ENCODE measurements around the gene TDRD9. TPM values are rescaled to one million over a fixed set of nuclear protein-coding genes. Genes with fewer than 3 reads are reported as not detected.

Gene TDRD9
- total RNA-seq, 4 donors from 2014 or later = 2.0 to 3.2 (median 2.6) TPM

DNA sequence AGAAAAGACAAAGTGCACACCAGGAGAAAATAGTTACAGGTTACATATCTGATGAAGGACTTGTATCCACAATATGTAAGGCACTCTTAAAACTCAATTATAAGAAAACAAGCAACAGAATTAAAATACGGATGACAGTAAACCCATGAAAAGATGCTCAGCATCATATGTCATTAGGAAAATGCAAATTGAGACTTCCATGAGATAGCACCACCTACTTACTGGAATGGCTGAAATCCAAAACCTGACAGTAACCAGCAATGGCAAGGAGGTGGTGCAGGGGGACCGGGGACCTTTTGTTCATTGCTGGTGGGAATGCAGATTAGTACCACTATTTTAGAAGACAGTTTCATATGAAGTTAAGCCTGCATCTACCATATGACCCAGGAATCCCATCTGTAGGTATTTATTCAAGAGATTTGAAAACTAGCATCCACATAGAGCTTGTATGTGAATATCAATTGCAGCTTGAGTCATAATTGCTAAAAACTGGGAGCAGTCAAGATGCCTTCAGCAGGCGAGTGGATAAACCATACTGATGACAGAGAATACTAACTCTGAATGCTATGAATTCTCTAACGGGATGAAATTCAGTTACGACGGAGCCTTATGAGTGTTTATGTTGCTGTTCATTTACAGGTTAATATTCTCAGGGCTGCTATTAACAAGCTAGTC lies 113.3 kb downstream of the TDRD9 start:
- no peaks in the 10 kb centered on the region for H3K36me3 ChIP-seq
- intact Hi-C loops (cut with DNase I) = no loop called here
- no peak for DNase-seq (ENCODE audit: extremely low spot score)
- no peak overlapping the region for H3K4me3 ChIP-seq
- H3K27me3 ChIP-seq = peaks cover 0 to 15% (median 0%) of the 10 kb centered on the region in 4 donors
- 82% methylated on average over 6 of the region's 6 CpGs for WGBS
- TF ChIP-seq POLR2AphosphoS5 (IDR thresholded peaks at IDR 0.05) = no peak
- no peak for TF ChIP-seq EP300 (IDR thresholded peaks at IDR 0.05)
- no peak for TF ChIP-seq POLR2A (IDR thresholded peaks at IDR 0.05; ENCODE audit: low read depth)
- TF ChIP-seq, protein P1, sequence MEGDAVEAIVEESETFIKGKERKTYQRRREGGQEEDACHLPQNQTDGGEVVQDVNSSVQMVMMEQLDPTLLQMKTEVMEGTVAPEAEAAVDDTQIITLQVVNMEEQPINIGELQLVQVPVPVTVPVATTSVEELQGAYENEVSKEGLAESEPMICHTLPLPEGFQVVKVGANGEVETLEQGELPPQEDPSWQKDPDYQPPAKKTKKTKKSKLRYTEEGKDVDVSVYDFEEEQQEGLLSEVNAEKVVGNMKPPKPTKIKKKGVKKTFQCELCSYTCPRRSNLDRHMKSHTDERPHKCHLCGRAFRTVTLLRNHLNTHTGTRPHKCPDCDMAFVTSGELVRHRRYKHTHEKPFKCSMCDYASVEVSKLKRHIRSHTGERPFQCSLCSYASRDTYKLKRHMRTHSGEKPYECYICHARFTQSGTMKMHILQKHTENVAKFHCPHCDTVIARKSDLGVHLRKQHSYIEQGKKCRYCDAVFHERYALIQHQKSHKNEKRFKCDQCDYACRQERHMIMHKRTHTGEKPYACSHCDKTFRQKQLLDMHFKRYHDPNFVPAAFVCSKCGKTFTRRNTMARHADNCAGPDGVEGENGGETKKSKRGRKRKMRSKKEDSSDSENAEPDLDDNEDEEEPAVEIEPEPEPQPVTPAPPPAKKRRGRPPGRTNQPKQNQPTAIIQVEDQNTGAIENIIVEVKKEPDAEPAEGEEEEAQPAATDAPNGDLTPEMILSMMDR (IDR thresholded peaks at IDR 0.05) = no peak
- H3K27ac ChIP-seq (replicated peaks in 1 of 4) = no peak overlapping the region
- no peaks in the 10 kb centered on the region for H3K9me3 ChIP-seq
- H3K4me1 ChIP-seq = peaks cover 0 to 7% (median 0%) of the 10 kb centered on the region in 4 donors

DNA sequence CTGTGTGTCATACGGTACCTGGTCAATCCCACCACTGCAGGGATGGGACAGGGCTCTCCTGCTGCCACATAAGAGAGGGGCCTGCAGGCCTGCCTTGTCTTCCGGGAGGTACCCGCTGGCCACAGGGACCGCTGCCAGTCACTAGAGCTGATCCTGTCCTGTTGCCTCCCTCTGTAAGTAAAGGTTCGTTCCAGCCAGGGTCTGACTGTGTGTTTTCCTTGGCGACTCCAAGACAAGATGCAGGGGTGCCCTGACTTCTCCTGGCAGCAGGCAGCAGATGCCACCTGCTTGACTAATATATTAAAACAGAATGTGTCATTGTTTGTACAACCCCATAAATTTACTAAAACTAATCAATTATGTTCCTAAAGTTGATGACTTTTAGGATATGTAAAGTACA lies 115.8 kb downstream of the TDRD9 start:
- 89% methylated on average over 4 of the region's 6 CpGs for WGBS
- intact Hi-C loops (cut with DNase I) = no loop called here
- H3K27me3 ChIP-seq = peaks cover 0 to 15% (median 0%) of the 10 kb centered on the region in 4 donors

DNA sequence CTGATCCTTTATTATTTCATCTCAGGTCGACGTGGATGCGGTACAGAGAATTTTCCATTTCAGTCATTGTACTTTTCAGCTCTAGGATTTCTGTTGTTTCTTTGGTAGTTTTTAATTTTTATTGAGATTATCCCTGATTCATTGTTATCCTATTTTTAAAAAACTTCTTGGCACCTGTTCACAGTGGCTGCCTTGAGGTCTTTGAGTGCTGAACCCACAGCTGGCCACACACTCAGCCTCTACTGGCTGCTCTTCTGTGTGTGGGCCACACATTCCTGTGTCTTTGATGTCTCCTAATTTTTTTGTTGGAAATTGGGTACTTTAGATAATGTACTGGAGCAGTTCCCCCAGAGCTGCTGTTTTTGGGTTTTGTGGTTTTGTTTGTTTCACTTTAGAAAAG lies 119.5 kb downstream of the TDRD9 start:
- Histone ChIP-seq H3K27ac (replicated peaks in 1 of 4) (no peak overlapping the region), H3K4me1 (peaks cover 6 to 25% (median 13%) of the 10 kb centered on the region in 4 donors), H3K9me3 (no peaks in the 10 kb centered on the region), H3K4me3 (no peak overlapping the region), H3K27me3 (peaks cover 0 to 4% (median 0%) of the 10 kb centered on the region in 4 donors), H3K36me3 (no peaks in the 10 kb centered on the region)
- intact Hi-C loops (cut with DNase I) = no loop called here
- TF ChIP-seq EP300 (IDR thresholded peaks at IDR 0.05) (no peak), POLR2AphosphoS5 (IDR thresholded peaks at IDR 0.05) (no peak), POLR2A (IDR thresholded peaks at IDR 0.05; ENCODE audit: low read depth) (no peak)
- TF ChIP-seq, protein P1 (IDR thresholded peaks at IDR 0.05) = no peak
- WGBS = 97% methylated on average over 3 of the region's 3 CpGs
- peak; percentile 37 for DNase-seq (ENCODE audit: extremely low spot score)

More for the DNA sequence above, 115.8 kb downstream of the TDRD9 start:
- TF ChIP-seq EP300 (IDR thresholded peaks at IDR 0.05) (no peak), POLR2AphosphoS5 (IDR thresholded peaks at IDR 0.05) (no peak), POLR2A (IDR thresholded peaks at IDR 0.05; ENCODE audit: low read depth) (no peak)
- TF ChIP-seq, protein P1 (IDR thresholded peaks at IDR 0.05) = no peak
- no peaks in the 10 kb centered on the region for H3K9me3 ChIP-seq
- H3K4me3 ChIP-seq = no peak overlapping the region
- DNase-seq (ENCODE audit: extremely low spot score) = no peak
- H3K4me1 ChIP-seq = peaks cover 4 to 14% (median 9%) of the 10 kb centered on the region in 4 donors
- H3K27ac ChIP-seq (replicated peaks in 1 of 4) = no peak overlapping the region
- no peaks in the 10 kb centered on the region for H3K36me3 ChIP-seq

DNA sequence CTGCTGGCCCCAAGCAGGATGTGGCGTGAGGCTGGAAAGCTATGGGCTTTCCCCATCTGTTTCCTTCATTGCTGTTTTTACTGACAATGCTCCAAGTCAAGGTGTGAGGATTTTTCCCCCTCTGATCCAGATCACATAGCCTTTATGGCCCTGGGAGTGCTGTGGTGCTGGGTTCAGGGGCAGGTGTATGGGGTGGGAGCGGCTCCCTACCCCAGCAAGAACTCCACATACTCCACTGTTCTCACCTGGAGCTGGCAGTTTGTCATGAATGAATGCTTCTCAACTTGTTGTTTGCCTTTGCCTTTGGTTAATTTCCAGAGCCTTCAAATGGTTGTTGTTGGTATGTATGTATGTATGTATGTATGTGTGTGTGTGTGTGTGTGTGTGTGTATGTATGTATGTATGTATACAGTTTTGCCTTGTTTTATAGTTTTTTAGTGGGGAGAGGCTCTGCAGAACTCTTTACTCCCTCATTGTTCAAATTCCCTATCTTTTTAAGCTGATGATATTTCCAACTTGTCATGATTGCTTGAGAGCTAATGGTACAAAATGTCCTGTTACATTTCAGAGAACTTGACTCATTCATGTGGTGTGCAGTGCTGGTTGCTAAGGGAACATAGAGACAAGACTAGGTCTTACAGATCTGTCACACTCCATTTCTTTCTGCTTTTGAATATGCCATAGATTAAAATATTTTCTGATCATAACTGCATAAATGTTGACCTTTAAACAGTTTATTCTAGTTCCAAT lies 120.7 kb downstream of the TDRD9 start:
- Histone ChIP-seq H3K4me3 (peak overlapping the region in 1 of 4 donors; percentile 15), H3K9me3 (no peaks in the 10 kb centered on the region), H3K27ac (replicated peaks in 1 of 4) (peak overlapping the region; percentile 53 to 71 (median 64)), H3K27me3 (peaks cover 0 to 1% (median 0%) of the 10 kb centered on the region in 4 donors), H3K36me3 (no peaks in the 10 kb centered on the region), H3K4me1 (peaks cover 6 to 25% (median 13%) of the 10 kb centered on the region in 4 donors)
- intact Hi-C loops (cut with DNase I) = no loop called here
- TF ChIP-seq EP300 (IDR thresholded peaks at IDR 0.05) = no peak
- no peak for TF ChIP-seq POLR2A (IDR thresholded peaks at IDR 0.05; ENCODE audit: low read depth)
- TF ChIP-seq POLR2AphosphoS5 (IDR thresholded peaks at IDR 0.05) = peak; percentile 22 to 78
- TF ChIP-seq, protein P1 (IDR thresholded peaks at IDR 0.05) = no peak
- 84% methylated on average over 2 of the region's 2 CpGs for WGBS
- DNase-seq (ENCODE audit: extremely low spot score) = peak; percentile 86

All from esophagus muscularis mucosa (tissue), 4 donors.